Glomerular endothelial cell (primary cell): ENCODE data around the gene TRIP11. TPM values are rescaled to one million over a fixed set of nuclear protein-coding genes. Genes with fewer than 3 reads are reported as not detected.

ENCODE experiments used
- DNase-seq: peaks from one replicate; pipeline ENCODE4 v3.0.0-alpha.2; 2011; ENCODE audit warnings: low read depth, low spot score; ENCODE audit errors: extremely low read depth
- total RNA-seq: library from RNA; depleted of rRNA; stranded (reverse); fragments of >200 nt; gene quantifications from 2 replicates; pipeline ENCODE4 v1.2.3, GENCODE V29; 2015

Gene TRIP11
- total RNA-seq, 1 donor from 2014 or later, result 23.0 TPM

DNA sequence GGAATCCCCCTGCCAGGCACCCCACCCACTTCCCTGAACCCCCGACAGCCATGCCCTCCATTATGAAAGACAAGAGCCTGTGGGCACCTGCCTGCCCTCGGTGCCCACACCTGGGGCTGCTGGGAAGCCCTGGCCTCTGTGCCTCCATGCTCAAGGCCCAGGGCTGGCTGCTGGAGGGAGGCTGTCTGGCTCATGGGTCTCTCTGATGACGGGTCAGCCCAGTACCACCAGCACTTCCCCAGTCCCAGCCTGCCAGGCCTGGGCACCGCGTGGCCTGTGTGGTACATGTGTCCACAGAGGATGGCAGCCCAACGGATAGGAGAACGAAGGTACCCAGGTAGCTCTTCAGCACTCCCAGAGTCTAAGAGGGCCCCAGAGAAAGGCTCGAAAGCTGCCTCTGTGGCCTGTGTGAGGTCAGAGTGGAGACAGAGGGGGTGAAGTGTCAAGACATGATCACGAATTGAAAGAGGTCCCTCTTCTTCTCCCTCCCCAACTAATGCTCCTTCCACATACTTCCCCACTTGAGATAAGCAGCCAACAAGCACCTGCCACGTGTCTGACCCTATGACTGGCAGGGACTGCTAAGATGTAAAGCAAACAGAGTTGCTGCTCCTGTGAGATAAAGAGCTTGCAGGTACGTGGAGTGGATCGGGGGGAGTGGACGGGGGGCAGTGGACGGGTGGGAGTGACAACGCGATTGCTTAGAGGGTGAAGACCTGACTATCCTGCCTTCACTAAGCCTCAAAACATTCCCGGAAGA, 113.5 kb downstream of the TRIP11 start:
- DNase-seq, result no peak

DNA sequence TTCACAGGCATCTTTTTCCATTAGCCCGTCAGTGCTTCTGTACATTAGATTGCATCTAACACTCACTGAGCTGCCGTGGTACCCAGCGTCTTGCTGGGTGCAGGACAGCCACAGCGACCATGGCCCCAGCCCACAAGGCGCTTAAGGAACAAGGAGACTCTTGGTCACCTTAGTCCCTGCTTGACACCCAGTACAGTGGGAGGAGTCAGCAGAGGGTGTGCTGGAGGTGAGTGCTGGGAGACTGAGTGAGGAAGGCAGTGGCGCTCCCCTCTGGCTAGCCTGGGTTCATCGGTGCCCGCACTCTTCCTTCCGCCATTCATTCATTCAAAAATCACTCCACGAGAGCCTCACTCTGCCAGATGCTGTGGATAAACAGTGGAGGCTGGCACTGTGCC, 114.1 kb downstream of the TRIP11 start:
- no peak for DNase-seq

DNA sequence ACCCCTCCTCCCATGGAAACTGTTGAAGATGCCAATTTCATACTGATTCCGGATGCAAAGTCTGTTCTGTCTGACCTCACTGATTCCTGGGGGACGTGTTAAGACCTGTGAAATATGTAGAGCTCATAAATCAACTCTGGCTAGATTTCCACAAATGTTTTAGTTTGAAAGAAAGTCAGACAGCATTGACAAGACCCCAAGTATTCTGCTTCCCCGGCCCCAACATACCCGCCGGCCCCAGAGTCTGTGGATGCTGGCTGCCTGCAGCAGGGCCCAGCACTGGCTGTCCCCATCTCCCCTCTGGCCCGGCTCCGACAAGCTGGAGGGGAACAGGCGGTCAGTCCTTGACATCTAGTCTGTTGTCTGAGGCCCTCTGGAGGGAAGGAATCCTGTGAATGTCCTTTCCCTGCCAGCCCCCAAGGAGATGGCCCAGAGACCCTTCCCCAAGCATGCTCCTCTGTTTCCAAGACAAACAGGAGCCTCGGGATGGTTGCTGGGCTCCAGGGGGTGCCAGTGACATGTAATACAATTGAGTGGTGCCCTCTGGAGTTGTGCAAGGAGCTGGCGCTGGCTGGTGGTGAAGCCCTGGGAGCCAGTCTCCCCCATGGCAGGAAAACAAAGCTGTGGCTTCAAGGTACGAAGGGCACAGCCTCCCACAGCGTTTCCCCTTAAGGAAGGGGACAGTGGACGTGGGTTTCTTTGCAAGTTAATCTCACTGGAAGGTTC, 114.7 kb downstream of the TRIP11 start:
- DNase-seq, result no peak

DNA sequence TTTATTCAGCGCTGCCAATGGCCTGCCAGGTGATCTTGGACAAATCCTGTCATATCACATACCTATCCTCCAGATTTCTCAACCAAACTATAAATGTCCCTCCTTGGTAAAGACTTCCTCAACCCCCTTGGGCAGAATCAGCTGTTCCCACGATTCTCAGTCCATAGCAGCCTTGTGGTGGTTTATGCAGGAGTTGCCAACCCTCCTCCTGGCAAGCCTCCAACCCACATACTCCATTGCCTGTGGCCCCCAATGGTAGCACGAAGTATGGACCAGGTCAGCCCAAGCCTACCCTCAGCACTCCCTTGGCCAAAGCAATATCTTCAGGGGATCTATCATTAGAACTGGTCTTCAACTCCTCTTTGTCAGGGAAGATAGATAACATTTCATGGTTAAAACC, 119.3 kb downstream of the TRIP11 start:
- DNase-seq, result no peak

DNA sequence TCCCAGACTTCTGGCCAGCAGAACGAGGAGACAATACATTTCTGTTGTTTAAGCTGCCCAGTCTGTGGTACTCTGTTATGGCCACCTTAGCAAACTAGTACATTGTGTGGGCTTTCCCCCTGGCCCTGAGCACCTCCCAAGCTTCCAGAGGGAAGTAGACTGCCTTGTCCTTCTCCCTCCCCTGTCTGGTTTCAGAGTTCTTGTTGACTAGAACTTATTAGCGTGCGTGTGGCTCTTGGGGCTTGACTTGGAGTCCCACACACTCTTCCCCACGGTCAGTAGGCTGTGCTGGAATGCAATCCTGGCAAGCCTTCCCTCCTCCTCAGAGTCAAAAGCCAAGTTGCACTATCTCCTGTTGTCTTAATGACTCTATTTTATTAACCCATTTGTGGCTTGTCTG, 120.0 kb downstream of the TRIP11 start:
- no peak for DNase-seq

DNA sequence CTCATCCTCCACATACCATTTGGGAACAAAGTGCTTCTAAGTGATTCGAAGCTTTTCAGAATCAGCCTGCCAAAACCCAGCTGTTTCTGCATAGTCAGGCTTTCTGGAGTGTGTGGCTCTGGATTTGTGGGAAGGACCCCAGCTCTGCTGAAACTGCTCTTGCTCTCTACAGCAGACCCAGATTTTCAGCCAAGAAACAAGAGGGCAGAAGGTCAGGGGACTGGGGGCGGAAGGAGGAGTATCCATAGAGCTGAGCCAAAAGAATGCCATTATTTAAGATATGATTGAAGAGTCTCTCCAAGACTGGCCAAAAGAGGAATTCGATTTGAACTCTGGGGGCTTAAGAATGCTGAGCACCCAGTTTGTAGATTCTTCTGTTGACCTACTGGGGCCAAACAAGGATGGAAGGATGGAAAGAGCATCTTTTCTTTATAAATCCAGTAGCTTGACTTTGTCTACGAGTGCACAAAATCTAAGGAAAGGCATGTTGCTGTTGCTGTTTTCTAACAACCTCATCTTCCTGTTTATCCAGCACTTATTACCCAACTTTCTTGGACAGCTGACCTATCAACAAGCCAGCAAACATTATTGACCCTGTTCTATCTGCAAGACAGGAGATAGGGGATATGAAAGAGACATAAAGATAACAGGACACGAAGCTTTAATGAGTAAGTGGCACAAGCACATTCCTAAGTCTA, 121.5 kb downstream of the TRIP11 start:
- no peak for DNase-seq

Other genes with a start within 250 kb of the TRIP11 start
- gene TC2N, start 172.5 kb downstream of the TRIP11 start, total RNA-seq, result 0.29 and 0.53 TPM in 2 replicates
- 1.1 and 5.7 TPM in 2 replicates for gene FBLN5, start 92.4 kb downstream of the TRIP11 start, total RNA-seq
- 16.6 and 29.4 TPM in 2 replicates for gene ATXN3, start 66.5 kb upstream of the TRIP11 start, total RNA-seq
- 312 and 378 TPM in 2 replicates for gene NDUFB1, start 81.6 kb upstream of the TRIP11 start, total RNA-seq
- 33.6 and 39.4 TPM in 2 replicates for gene CPSF2, start 81.9 kb upstream of the TRIP11 start, total RNA-seq